GM23248 (cell line): ENCODE results near the gene VSX2. TPM values are rescaled to one million over a fixed set of nuclear protein-coding genes. Genes with fewer than 3 reads are reported as not detected.
"Not testable (repeated sequence)": the region's sequence is repeated elsewhere in the genome, so short reads cannot be mapped to it uniquely, and the experiment has no call there.

Experiments used
- DNase-seq: peaks from one replicate; pipeline ENCODE4 v3.0.0-alpha.2; 2015
- H2AFZ ChIP-seq: fragments of 200-600 bp; sonication (generic); 2 replicates; pipeline ENCODE4 v1.6.1; 2016; ENCODE audit warnings: antibody characterized with exemption
- H3F3A ChIP-seq: fragments of 200-600 bp; sonication (generic); 2 replicates; pipeline ENCODE4 v1.6.1; 2016; ENCODE audit warnings: mild to moderate bottlenecking, antibody characterized with exemption, mixed run types; ENCODE audit not compliant: insufficient read depth
- H3K27ac ChIP-seq: fragments of 200-600 bp; sonication (generic); 2 replicates; pipeline ENCODE4 v1.5.1; 2016; ENCODE audit warnings: mild to moderate bottlenecking
- H3K27me3 ChIP-seq: fragments of 200-600 bp; sonication (generic); replicated peaks from 2 replicates; pipeline ENCODE4 v1.6.1; 2016; ENCODE audit warnings: mild to moderate bottlenecking; ENCODE audit not compliant: insufficient read depth
- H3K36me3 ChIP-seq: fragments of 200-600 bp; sonication (generic); 2 replicates; pipeline ENCODE4 v1.6.1; 2016; ENCODE audit warnings: low read depth, mild to moderate bottlenecking
- H3K4me1 ChIP-seq: fragments of 200-600 bp; sonication (generic); 2 replicates; pipeline ENCODE4 v1.6.1; 2016; ENCODE audit warnings: mild to moderate bottlenecking; ENCODE audit not compliant: insufficient read depth
- H3K4me2 ChIP-seq: fragments of 200-600 bp; sonication (generic); one replicate; pipeline ENCODE4 v1.6.1; 2016; ENCODE audit warnings: mild to moderate bottlenecking; ENCODE audit not compliant: unreplicated experiment
- H3K4me3 ChIP-seq: fragments of 200-600 bp; sonication (generic); 2 replicates; pipeline ENCODE4 v1.5.1; 2016; ENCODE audit warnings: mild to moderate bottlenecking
- H3K79me2 ChIP-seq: fragments of 200-600 bp; sonication (generic); 2 replicates; pipeline ENCODE4 v1.6.1; 2016; ENCODE audit warnings: mild to moderate bottlenecking; ENCODE audit not compliant: insufficient read depth
- H3K9ac ChIP-seq: fragments of 200-600 bp; sonication (generic); 2 replicates; pipeline ENCODE4 v1.6.1; 2016; ENCODE audit warnings: mild to moderate bottlenecking
- H3K9me2 ChIP-seq: fragments of 200-600 bp; sonication (generic); 2 replicates; pipeline ENCODE4 v1.6.1; 2016; ENCODE audit warnings: mixed run types, mild to moderate bottlenecking, moderate library complexity; ENCODE audit not compliant: insufficient read depth
- H3K9me3 ChIP-seq: fragments of 200-600 bp; sonication (generic); one replicate; pipeline ENCODE4 v1.6.1; 2017; ENCODE audit warnings: low read depth
- H4K20me1 ChIP-seq: fragments of 200-600 bp; sonication (generic); 2 replicates; pipeline ENCODE4 v1.6.0; 2016; ENCODE audit not compliant: insufficient read depth
- EZH2 ChIP-seq: fragments of 200-600 bp; sonication (generic); IDR thresholded peaks from 2 replicates; pipeline ENCODE4 v1.6.1; 2018; ENCODE audit warnings: antibody characterized with exemption, mild to moderate bottlenecking; ENCODE audit not compliant: insufficient read depth, poor library complexity, severe bottlenecking
- EZH2phosphoT487 ChIP-seq: fragments of 200-600 bp; sonication (generic); IDR thresholded peaks from 2 replicates; pipeline ENCODE4 v1.6.1; 2018; ENCODE audit warnings: antibody characterized with exemption, moderate library complexity, mild to moderate bottlenecking, low read depth; ENCODE audit not compliant: insufficient read depth
- WGBS, 2 experiments: methylation state at CpG; one replicate each; pipeline ENCODE4 v1.1.6; 2015 to 2017; ENCODE audit warnings: low lambda C conversion rate in 2 of 2, low coverage in 1 of 2; ENCODE audit errors: missing lambda C conversion rate in 2 of 2; 5-methylcytosine and 5-hydroxymethylcytosine counted together
- in situ Hi-C: fragments of 300-500 bp; cut with MboI; formaldehyde crosslinking; loops from 2 replicates; pipeline ENCODE4 v1.15.0; 2020
- polyA plus RNA-seq: library from polyadenylated mRNA; unstranded; fragments of >200 nt; fragmentation: Nextera tagmentation; extraction: Ambion mirVana; gene quantifications from 2 replicates; pipeline ENCODE4 v1.2.1, GENCODE V29; 2016
- total RNA-seq: library from RNA; depleted of rRNA; stranded (reverse); fragments of >200 nt; shearing (Covaris generic); gene quantifications from 2 replicates; pipeline ENCODE4 v1.2.3, GENCODE V29; 2014

The VSX2 gene
- total and polyA plus RNA-seq, 2 experiments from 2014 or later: not detected

DNA sequence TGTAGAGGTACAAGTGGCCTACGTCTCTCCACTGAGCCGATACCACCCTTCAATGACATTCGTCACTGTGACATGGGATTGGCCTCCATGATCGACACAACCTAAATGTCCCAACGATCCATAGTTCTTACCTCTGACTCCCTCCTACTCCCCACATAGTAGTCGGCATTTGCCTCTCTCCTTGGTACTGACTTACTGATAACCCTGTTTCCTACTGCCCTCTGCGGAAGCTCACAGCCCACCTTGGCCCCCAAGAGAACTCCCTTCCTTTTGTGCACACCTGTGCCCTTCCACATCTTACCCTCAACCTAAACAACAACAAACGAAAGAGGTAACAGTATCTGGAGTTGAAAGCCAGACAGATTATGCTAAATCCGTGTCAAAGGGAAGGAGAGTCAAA is 23.9 kb downstream of the VSX2 start:
- Histone ChIP-seq H3K4me3 (no peak overlapping the region), H3K9me2 (no peaks in the 10 kb centered on the region), H3K9ac (no peak overlapping the region), H3K27me3 (peaks cover 9% of the 10 kb centered on the region), H3F3A (no peaks in the 10 kb centered on the region), H4K20me1 (no peaks in the 10 kb centered on the region), H2AFZ (no peak overlapping the region), H3K4me1 (no peaks in the 10 kb centered on the region), H3K36me3 (no peaks in the 10 kb centered on the region), H3K27ac (no peak overlapping the region), H3K9me3 (no peaks in the 10 kb centered on the region), H3K4me2 (no peak overlapping the region), H3K79me2 (no peaks in the 10 kb centered on the region)
- in situ Hi-C loops: no loop called here
- no peak for TF ChIP-seq EZH2phosphoT487
- TF ChIP-seq EZH2: no peak
- WGBS, 2 experiments: 71 to 77% methylated on average over 9 of the region's 9 CpGs
- DNase-seq: no peak

DNA sequence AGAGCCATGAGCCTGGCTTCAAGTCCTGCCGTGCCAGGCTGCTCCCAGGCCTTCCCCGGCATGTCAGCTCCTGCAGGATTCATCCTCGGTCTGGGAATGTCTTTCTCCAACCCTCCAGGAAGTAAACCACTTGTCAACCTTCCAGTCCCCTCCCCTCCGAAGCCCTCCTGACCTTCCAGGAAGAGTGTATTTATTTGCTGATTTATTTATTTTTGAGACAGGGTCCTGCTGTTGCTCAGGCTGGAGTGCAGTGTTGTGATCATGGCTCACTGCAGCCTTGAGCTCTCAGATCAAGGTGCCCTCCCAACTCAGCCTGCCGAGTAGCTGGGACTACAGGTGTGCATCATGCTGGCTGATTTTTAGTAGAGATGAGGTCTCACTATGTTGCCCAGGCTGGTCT is 24.7 kb downstream of the VSX2 start:
- no peaks in the 10 kb centered on the region for H3K9me2 ChIP-seq
- H3K79me2 ChIP-seq: no peaks in the 10 kb centered on the region
- H3F3A ChIP-seq: no peaks in the 10 kb centered on the region
- no peak overlapping the region for H2AFZ ChIP-seq
- H3K9me3 ChIP-seq: no peaks in the 10 kb centered on the region
- in situ Hi-C loops: no loop called here
- H4K20me1 ChIP-seq: no peaks in the 10 kb centered on the region
- H3K27me3 ChIP-seq: peaks cover 2% of the 10 kb centered on the region; the same call in 1 of the 2 replicates
- H3K4me1 ChIP-seq: no peaks in the 10 kb centered on the region
- no peaks in the 10 kb centered on the region for H3K36me3 ChIP-seq
- no peak overlapping the region for H3K9ac ChIP-seq
- no peak overlapping the region for H3K4me2 ChIP-seq
- H3K4me3 ChIP-seq: no peak overlapping the region
- H3K27ac ChIP-seq: no peak overlapping the region
- no peak for DNase-seq
- WGBS, 2 experiments: 54 to 57% methylated on average over 5 of the region's 5 CpGs
- TF ChIP-seq EZH2: no peak
- no peak for TF ChIP-seq EZH2phosphoT487

DNA sequence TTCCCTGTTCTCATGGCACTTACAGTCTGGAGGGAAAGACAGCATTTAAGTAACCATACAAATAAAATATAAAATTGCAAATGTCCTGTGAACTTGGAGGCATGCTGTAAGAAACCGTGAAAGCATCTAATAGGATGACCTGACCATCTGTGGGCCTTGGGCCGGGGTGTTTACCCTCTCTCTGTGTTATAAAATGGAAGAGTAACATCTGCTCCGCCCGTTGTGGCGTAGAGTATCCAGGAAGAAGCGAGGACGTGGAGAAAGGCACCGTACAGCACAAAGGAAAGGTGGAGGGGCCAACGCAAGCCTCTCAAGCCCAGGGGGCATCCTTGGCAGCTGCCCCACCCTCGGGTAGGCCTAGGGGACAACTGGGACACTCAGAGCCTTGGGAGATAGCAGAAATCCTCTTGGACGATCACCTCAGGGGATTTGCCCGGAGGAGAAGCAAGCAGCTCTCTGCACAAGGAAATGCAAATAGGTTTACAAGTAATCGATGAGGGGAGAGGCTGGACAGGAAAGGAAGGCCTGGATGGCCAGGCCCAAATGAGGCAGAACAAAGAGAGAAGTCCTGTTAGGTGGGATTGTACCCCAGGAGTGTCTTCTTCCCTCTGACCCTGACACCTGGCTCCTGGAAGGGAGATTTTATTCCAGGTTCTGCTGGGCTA is 26.2 kb downstream of the VSX2 start:
- TF ChIP-seq EZH2phosphoT487: no peak
- no peak for TF ChIP-seq EZH2
- Histone ChIP-seq H3K27me3 (no peaks in the 10 kb centered on the region), H3K9me3 (no peaks in the 10 kb centered on the region), H3K9ac (no peak overlapping the region), H3F3A (no peaks in the 10 kb centered on the region), H3K27ac (no peak overlapping the region), H2AFZ (no peak overlapping the region), H3K9me2 (no peaks in the 10 kb centered on the region), H3K36me3 (no peaks in the 10 kb centered on the region), H3K4me2 (no peak overlapping the region), H4K20me1 (no peaks in the 10 kb centered on the region), H3K4me3 (no peak overlapping the region), H3K4me1 (peaks cover 4% of the 10 kb centered on the region; the same call in 1 of the 2 replicates), H3K79me2 (no peaks in the 10 kb centered on the region)
- in situ Hi-C loops: no loop called here
- 76 to 77% methylated on average over 13 of the region's 13 CpGs for WGBS, 2 experiments
- DNase-seq: no peak

DNA sequence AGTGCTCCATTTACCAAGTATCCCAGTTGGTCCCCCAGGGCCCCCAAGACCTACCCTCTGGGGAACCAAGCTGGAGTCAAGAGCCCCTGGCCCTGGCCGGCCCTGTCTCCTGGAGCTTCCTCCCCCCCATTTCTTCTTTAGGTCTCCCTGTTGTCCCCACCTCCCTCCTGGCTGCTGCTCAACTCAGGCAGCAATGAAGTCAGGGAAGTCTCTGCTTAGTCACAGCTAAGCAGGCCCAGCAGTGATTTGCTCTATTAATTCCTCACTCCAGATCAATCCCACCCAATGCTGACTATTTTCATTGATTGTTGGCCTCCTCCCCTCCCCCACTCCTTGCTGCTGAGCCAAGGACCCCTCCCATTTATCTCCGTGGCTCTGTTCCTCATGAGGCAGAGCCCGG is 28.3 kb downstream of the VSX2 start:
- no peak overlapping the region for H3K4me3 ChIP-seq
- WGBS, 2 experiments: 44 to 59% methylated on average over 3 of the region's 3 CpGs
- H3K27me3 ChIP-seq: no peaks in the 10 kb centered on the region
- H3K9me3 ChIP-seq: no peaks in the 10 kb centered on the region
- H3K9me2 ChIP-seq: no peaks in the 10 kb centered on the region
- peak; percentile 46 for DNase-seq
- TF ChIP-seq EZH2phosphoT487 (no peak), EZH2 (no peak)
- no peaks in the 10 kb centered on the region for H4K20me1 ChIP-seq
- no peaks in the 10 kb centered on the region for H3F3A ChIP-seq
- H3K27ac ChIP-seq: no peak overlapping the region
- H3K36me3 ChIP-seq: no peaks in the 10 kb centered on the region
- no peak overlapping the region for H3K4me2 ChIP-seq
- no peak overlapping the region for H2AFZ ChIP-seq
- no peak overlapping the region for H3K9ac ChIP-seq
- in situ Hi-C loops: no loop called here
- H3K4me1 ChIP-seq: peaks cover 8% of the 10 kb centered on the region; the same call in 1 of the 2 replicates
- H3K79me2 ChIP-seq: no peaks in the 10 kb centered on the region

DNA sequence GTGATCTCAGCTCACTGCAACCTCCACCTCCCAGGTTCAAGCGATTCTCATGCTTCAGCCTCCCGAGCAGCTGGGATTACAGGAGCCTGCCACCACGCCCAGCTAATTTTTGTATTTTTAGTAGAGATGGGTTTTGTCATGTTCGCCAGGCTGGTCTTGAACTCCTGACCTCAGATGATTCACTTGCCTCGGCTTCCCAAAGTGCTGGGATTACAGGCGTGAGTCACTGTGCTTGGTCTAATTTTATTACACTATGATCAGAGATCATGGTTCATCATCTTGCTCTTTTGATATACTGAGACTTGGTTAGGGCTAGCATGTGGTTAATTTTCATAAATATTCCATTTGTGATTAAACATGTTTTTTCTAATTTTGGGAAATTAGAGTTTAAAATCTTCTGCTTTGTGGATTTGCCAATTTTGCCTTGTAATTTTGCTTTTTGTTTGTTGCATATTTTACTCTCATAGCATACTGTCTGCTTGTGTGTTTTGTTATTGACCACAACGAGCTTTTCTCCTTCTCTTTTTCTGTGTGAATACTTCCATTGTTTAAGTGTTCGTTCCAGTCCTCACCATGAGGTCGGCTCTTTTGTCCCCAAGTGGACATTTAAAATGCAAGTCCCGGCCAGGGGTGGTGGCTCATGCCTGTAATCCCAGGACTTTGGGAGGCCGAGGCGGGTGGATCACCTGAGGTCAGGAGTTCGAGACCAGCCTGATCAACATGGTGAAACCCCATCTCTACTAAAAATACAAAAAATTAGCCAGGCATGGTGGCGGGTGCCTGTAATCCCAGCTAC is 31.3 kb downstream of the VSX2 start:
- H3K9me2 ChIP-seq, H3K4me2 ChIP-seq, H3K79me2 ChIP-seq, H3K9ac ChIP-seq, H3K27me3 ChIP-seq, H4K20me1 ChIP-seq, H3K36me3 ChIP-seq, H3F3A ChIP-seq, H3K27ac ChIP-seq, H2AFZ ChIP-seq, H3K4me3 ChIP-seq, H3K9me3 ChIP-seq, in situ Hi-C loops: not testable (repeated sequence)
- peak; percentile 86 for DNase-seq
- H3K4me1 ChIP-seq: peaks cover 16% of the 10 kb centered on the region
- WGBS, 2 experiments: 55 to 57% methylated on average over 14 of the region's 14 CpGs
